ENCODE results near the gene MINDY2. TPM values are rescaled to one million over a fixed set of nuclear protein-coding genes. Genes with fewer than 3 reads are reported as not detected.
"Not testable (repeated sequence)": the region's sequence is repeated elsewhere in the genome, so short reads cannot be mapped to it uniquely, and the experiment has no call there.

Gene MINDY2
- total and polyA plus RNA-seq, 2 of the 8 experiments (the other 6 are each of a cell fraction or from before 2014, with no cell fraction given) = 3.1 to 25.7 TPM

DNA sequence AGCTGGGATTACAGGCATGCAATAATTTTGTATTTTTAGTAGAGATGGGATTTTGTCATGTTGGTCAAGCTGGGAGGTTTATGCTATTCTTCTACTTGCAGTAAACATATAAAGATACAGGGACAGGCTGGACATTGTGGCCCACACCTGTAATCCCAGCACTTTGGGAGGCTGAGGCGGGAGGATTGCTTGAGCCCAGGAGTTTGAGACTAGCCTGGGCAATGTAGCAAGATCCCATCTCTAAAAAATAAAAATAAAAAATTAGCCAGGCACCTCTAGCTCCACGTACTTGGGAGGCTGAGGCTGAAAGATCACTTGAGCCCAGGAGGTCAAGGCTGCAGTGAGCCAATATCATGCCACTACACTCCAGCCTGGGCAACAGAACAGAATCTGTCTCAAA, 52.2 kb downstream of the MINDY2 start:
- 93% methylated on average over 2 of the region's 2 CpGs; no CpG with 5 or more reads in 1 of the 2 experiments for WGBS, 2 experiments (ENCODE audit: extremely low coverage in 1 of 2, insufficient coverage in 1 of 2, insufficient read length in 1 of 2, insufficient replicate concordance in 2 of 2, low coverage in 1 of 2, low lambda C conversion rate in 2 of 2, missing lambda C conversion rate in 1 of 2)
- POLR2A ChIA-PET (ENCODE audit: partially characterized antibody) = interaction anchor here (1.2 kb wide), 1 partner anchor 91 kb away, joined by 3 read pairs; no protein-coding TSS in a partner anchor
- CTCF ChIA-PET (ENCODE audit: partially characterized antibody) = interaction anchor here (0.6 kb wide), 1 partner anchor 12 kb away, joined by 3 read pairs; no protein-coding TSS in a partner anchor

More for the DNA sequence above, 52.2 kb downstream of the MINDY2 start:
- DNase-seq (ENCODE audit: low read depth in 1 of 2, low spot score in 2 of 2); H2BK5ac ChIP-seq (ENCODE audit: low read depth, low read length); H3K27ac ChIP-seq (ENCODE audit: low read depth, low read length); H4K20me1 ChIP-seq (replicated peaks in 1 of 2; ENCODE audit: control insufficient read depth in 1 of 2, insufficient read depth in 2 of 2, low read length in 2 of 2); H4K5ac ChIP-seq (ENCODE audit: insufficient read length, low read depth, low read length); H3K56ac ChIP-seq (replicated peaks; ENCODE audit: insufficient read length, low read depth, low read length); H3K18ac ChIP-seq (ENCODE audit: extremely low read depth, low read length); H3K36me3 ChIP-seq (ENCODE audit: control insufficient read depth in 2 of 4, insufficient read depth in 4 of 4, low read length in 3 of 4); H2BK12ac ChIP-seq (ENCODE audit: low read depth, low read length); H4K91ac ChIP-seq (replicated peaks; ENCODE audit: insufficient read length, low read length); H3K4me2 ChIP-seq (ENCODE audit: insufficient read depth in 1 of 2, low read depth in 2 of 2, low read length in 2 of 2); FAIRE-seq; H2BK120ac ChIP-seq (replicated peaks; ENCODE audit: low read depth, low read length); H3K4me3 ChIP-seq (ENCODE audit: extremely low read depth in 1 of 4, insufficient read depth in 2 of 4, low read depth in 3 of 4, low read length in 4 of 4); H3K14ac ChIP-seq (ENCODE audit: insufficient read length); H3K23ac ChIP-seq (ENCODE audit: insufficient read length); H3K9ac ChIP-seq (replicated peaks in 1 of 4; ENCODE audit: extremely low read depth in 1 of 4, low read depth in 3 of 4, low read length in 3 of 4); H3K79me2 ChIP-seq (ENCODE audit: control insufficient read depth in 1 of 2, insufficient read depth in 2 of 2, low read length in 2 of 2); H3K4me1 ChIP-seq (replicated peaks in 1 of 4; ENCODE audit: control insufficient read depth in 3 of 4, insufficient read depth in 4 of 4, low read length in 3 of 4); H3K9me3 ChIP-seq (ENCODE audit: insufficient read depth in 2 of 2, low read depth in 1 of 2, low read length in 1 of 2); H3K79me1 ChIP-seq (ENCODE audit: low read depth, low read length); H3K4ac ChIP-seq (replicated peaks; ENCODE audit: insufficient read length, low read depth, low read length); H3K27me3 ChIP-seq (replicated peaks in 1 of 4; ENCODE audit: control insufficient read depth in 3 of 4, extremely low read depth in 1 of 4, insufficient read depth in 3 of 4, low read length in 3 of 4); H3K23me2 ChIP-seq (ENCODE audit: low read depth, low read length); H2AK5ac ChIP-seq (ENCODE audit: low read depth, low read length); H4K8ac ChIP-seq (ENCODE audit: extremely low read depth, insufficient read depth, low read length); H2BK15ac ChIP-seq (ENCODE audit: low read length); H2BK20ac ChIP-seq (ENCODE audit: low read length); H2AFZ ChIP-seq (ENCODE audit: low read length): not testable (repeated sequence)

All from H1 (cell line).